ENCODE data around the gene GRM4.
"Not testable (repeated sequence)": the region's sequence is repeated elsewhere in the genome, so short reads cannot be mapped to it uniquely, and the experiment has no call there.

The GRM4 gene

GRCh38 chr6:34018961-34019606 lies 126.8 kb downstream of the GRM4 start:
- H3K27me3 ChIP-seq (ENCODE audit: insufficient read depth, low read length, poor library complexity, severe bottlenecking), result no peaks in the 10 kb centered on the region
- H3K4me2 ChIP-seq (ENCODE audit: low read depth, low read length, poor library complexity, severe bottlenecking), result no peak overlapping the region
- H3F3A ChIP-seq (ENCODE audit: low read depth), result no peaks in the 10 kb centered on the region
- H4K20me1 ChIP-seq (ENCODE audit: insufficient read depth, low read length, poor library complexity, severe bottlenecking), result no peaks in the 10 kb centered on the region
- H2AFZ ChIP-seq (ENCODE audit: low read length), result no peak overlapping the region
- no peaks in the 10 kb centered on the region for H3K79me2 ChIP-seq (ENCODE audit: insufficient read depth, low read length)
- no peak overlapping the region for H3K4me3 ChIP-seq (ENCODE audit: low read length, poor library complexity, severe bottlenecking)
- H3K9me3 ChIP-seq (ENCODE audit: insufficient read depth, low read depth, low read length), result no peaks in the 10 kb centered on the region
- H3K9ac ChIP-seq (ENCODE audit: low read depth, low read length, poor library complexity, severe bottlenecking), result no peak overlapping the region
- no peaks in the 10 kb centered on the region for H3K9me2 ChIP-seq (replicated peaks; ENCODE audit: low read depth, low read length)
- H3K36me3 ChIP-seq (ENCODE audit: insufficient read depth, low read length), result no peaks in the 10 kb centered on the region
- TF ChIP-seq CTCF (conservative IDR thresholded peaks at IDR 0.05; ENCODE audit: low read length) (no peak), EZH2phosphoT487 (IDR thresholded peaks at IDR 0.05; ENCODE audit: borderline replicate concordance) (no peak)
- H3K4me1 ChIP-seq (ENCODE audit: insufficient read depth, low read length, poor library complexity, severe bottlenecking), result no peaks in the 10 kb centered on the region

GRCh38 chr6:34018026-34018425 lies 127.9 kb downstream of the GRM4 start:
- H3K9me2 ChIP-seq (replicated peaks; ENCODE audit: low read depth, low read length), result no peaks in the 10 kb centered on the region
- no peak overlapping the region for H2AFZ ChIP-seq (ENCODE audit: low read length)
- H3K4me1 ChIP-seq (ENCODE audit: insufficient read depth, low read length, poor library complexity, severe bottlenecking), result no peaks in the 10 kb centered on the region
- TF ChIP-seq CTCF (conservative IDR thresholded peaks at IDR 0.05; ENCODE audit: low read length) (no peak), EZH2phosphoT487 (IDR thresholded peaks at IDR 0.05; ENCODE audit: borderline replicate concordance) (no peak)
- no peaks in the 10 kb centered on the region for H3F3A ChIP-seq (ENCODE audit: low read depth)
- no peak overlapping the region for H3K4me2 ChIP-seq (ENCODE audit: low read depth, low read length, poor library complexity, severe bottlenecking)
- H3K9me3 ChIP-seq (ENCODE audit: insufficient read depth, low read depth, low read length), result no peaks in the 10 kb centered on the region
- no peak overlapping the region for H3K4me3 ChIP-seq (ENCODE audit: low read length, poor library complexity, severe bottlenecking)
- no peaks in the 10 kb centered on the region for H3K36me3 ChIP-seq (ENCODE audit: insufficient read depth, low read length)
- H3K9ac ChIP-seq (ENCODE audit: low read depth, low read length, poor library complexity, severe bottlenecking), result no peak overlapping the region
- H3K79me2 ChIP-seq (ENCODE audit: insufficient read depth, low read length), result no peaks in the 10 kb centered on the region
- H4K20me1 ChIP-seq (ENCODE audit: insufficient read depth, low read length, poor library complexity, severe bottlenecking), result no peaks in the 10 kb centered on the region
- H3K27me3 ChIP-seq (ENCODE audit: insufficient read depth, low read length, poor library complexity, severe bottlenecking), result no peaks in the 10 kb centered on the region

- Histone ChIP-seq H3K4me2 (ENCODE audit: low read depth, low read length, poor library complexity, severe bottlenecking) (no peak overlapping the region), H3F3A (ENCODE audit: low read depth) (no peaks in the 10 kb centered on the region), H3K9me2 (replicated peaks; ENCODE audit: low read depth, low read length) (no peaks in the 10 kb centered on the region), H4K20me1 (ENCODE audit: insufficient read depth, low read length, poor library complexity, severe bottlenecking) (no peaks in the 10 kb centered on the region), H3K4me1 (ENCODE audit: insufficient read depth, low read length, poor library complexity, severe bottlenecking) (no peaks in the 10 kb centered on the region), H3K36me3 (ENCODE audit: insufficient read depth, low read length) (no peaks in the 10 kb centered on the region), H3K27me3 (ENCODE audit: insufficient read depth, low read length, poor library complexity, severe bottlenecking) (no peaks in the 10 kb centered on the region), H3K9ac (ENCODE audit: low read depth, low read length, poor library complexity, severe bottlenecking) (no peak overlapping the region), H3K4me3 (ENCODE audit: low read length, poor library complexity, severe bottlenecking) (no peak overlapping the region), H3K9me3 (ENCODE audit: insufficient read depth, low read depth, low read length) (no peaks in the 10 kb centered on the region), H3K79me2 (ENCODE audit: insufficient read depth, low read length) (no peaks in the 10 kb centered on the region), H2AFZ (ENCODE audit: low read length) (no peak overlapping the region)
- TF ChIP-seq EZH2phosphoT487 (IDR thresholded peaks at IDR 0.05; ENCODE audit: borderline replicate concordance) (no peak), CTCF (conservative IDR thresholded peaks at IDR 0.05; ENCODE audit: low read length) (no peak)
These were observed 128.6 kb downstream of the GRM4 start for GRCh38 chr6:34017106-34017805.

GRCh38 chr6:34016573-34016972 lies 129.3 kb downstream of the GRM4 start:
- not testable (repeated sequence) for H3K4me1 ChIP-seq (ENCODE audit: insufficient read depth, low read length, poor library complexity, severe bottlenecking); H3K4me3 ChIP-seq (ENCODE audit: low read length, poor library complexity, severe bottlenecking); H3K9me3 ChIP-seq (ENCODE audit: insufficient read depth, low read depth, low read length); H3K36me3 ChIP-seq (ENCODE audit: insufficient read depth, low read length); H3K27me3 ChIP-seq (ENCODE audit: insufficient read depth, low read length, poor library complexity, severe bottlenecking); H3K9ac ChIP-seq (ENCODE audit: low read depth, low read length, poor library complexity, severe bottlenecking); H3F3A ChIP-seq (ENCODE audit: low read depth); H3K4me2 ChIP-seq (ENCODE audit: low read depth, low read length, poor library complexity, severe bottlenecking); H3K9me2 ChIP-seq (replicated peaks; ENCODE audit: low read depth, low read length); H3K79me2 ChIP-seq (ENCODE audit: insufficient read depth, low read length); H4K20me1 ChIP-seq (ENCODE audit: insufficient read depth, low read length, poor library complexity, severe bottlenecking); H2AFZ ChIP-seq (ENCODE audit: low read length)
